ENCODE measurements around the gene OLFML1.

OLFML1 gene

GRCh38 chr11:7484131-7484530 is 1.2 kb upstream of the OLFML1 start:
- DNase-seq, result no peak

GRCh38 chr11:7484645-7485044 is 661 bp upstream of the OLFML1 start:
- no peak for DNase-seq

GRCh38 chr11:7486098-7486780 is 933 bp downstream of the OLFML1 start:
- DNase-seq, result no peak

- DNase-seq, result no peak
Observed at GRCh38 chr11:7486781-7487140, 1.5 kb downstream of the OLFML1 start.

GRCh38 chr11:7487360-7487759 is 2.1 kb downstream of the OLFML1 start:
- DNase-seq, result no peak

GRCh38 chr11:7488681-7489080 is 3.4 kb downstream of the OLFML1 start:
- no peak for DNase-seq

- DNase-seq, result no peak
Observed at GRCh38 chr11:7489376-7489775, 4.1 kb downstream of the OLFML1 start.

- DNase-seq, result no peak
Observed at GRCh38 chr11:7490054-7490453, 4.7 kb downstream of the OLFML1 start.

GRCh38 chr11:7490535-7490934 is 5.2 kb downstream of the OLFML1 start:
- DNase-seq, result no peak

GRCh38 chr11:7492253-7492652 is 6.9 kb downstream of the OLFML1 start:
- DNase-seq, result no peak

GRCh38 chr11:7493670-7494069 is 8.4 kb downstream of the OLFML1 start:
- no peak for DNase-seq

GRCh38 chr11:7494086-7494745 is 8.9 kb downstream of the OLFML1 start:
- no peak for DNase-seq

- DNase-seq, result peak in 1 of 2 donors; percentile 57
Observed at GRCh38 chr11:7495882-7496551, 10.7 kb downstream of the OLFML1 start.

GRCh38 chr11:7498193-7498592 is 12.9 kb downstream of the OLFML1 start:
- no peak for DNase-seq

- DNase-seq, result no peak
Observed at GRCh38 chr11:7499081-7499480, 13.8 kb downstream of the OLFML1 start.

- no peak for DNase-seq
Observed at GRCh38 chr11:7500251-7500650, 14.9 kb downstream of the OLFML1 start.

- no peak for DNase-seq
Observed at GRCh38 chr11:7501251-7501650, 15.9 kb downstream of the OLFML1 start.

- DNase-seq, result no peak
Observed at GRCh38 chr11:7501894-7502293, 16.6 kb downstream of the OLFML1 start.

- no peak for DNase-seq
Observed at GRCh38 chr11:7506243-7506642, 20.9 kb downstream of the OLFML1 start.

GRCh38 chr11:7508087-7508486 is 22.8 kb downstream of the OLFML1 start:
- DNase-seq, result no peak

GRCh38 chr11:7509966-7510365 is 24.7 kb downstream of the OLFML1 start:
- no peak for DNase-seq

- no peak for DNase-seq
Observed at GRCh38 chr11:7511401-7511800, 26.1 kb downstream of the OLFML1 start.

GRCh38 chr11:7512525-7513233 is 27.4 kb downstream of the OLFML1 start:
- DNase-seq, result peak in 1 of 2 donors; percentile 82
